ENCODE measurements around the gene RIN1. TPM values are rescaled to one million over a fixed set of nuclear protein-coding genes. Genes with fewer than 3 reads are reported as not detected.

Gene RIN1
- total and polyA plus RNA-seq, 2 experiments from 2014 or later = 1.9 to 9.4 TPM

- H3K27ac ChIP-seq = no peak overlapping the region
- no peaks in the 10 kb centered on the region for H3K9me3 ChIP-seq (ENCODE audit: low read depth)
- no peaks in the 10 kb centered on the region for H3K27me3 ChIP-seq
- no peak overlapping the region for H3K4me3 ChIP-seq
- H3K4me1 ChIP-seq (ENCODE audit: low read depth) = peaks cover 15% of the 10 kb centered on the region
- no peak for TF ChIP-seq CTCF (IDR thresholded peaks at IDR 0.05; ENCODE audit: low read depth, low read length)
- DNase-seq (ENCODE audit: low read depth in 1 of 2, low spot score in 1 of 2) = no peak
- no peaks in the 10 kb centered on the region for H3K36me3 ChIP-seq
Observed at GRCh38 chr11:66333220-66333877, 2.9 kb downstream of the RIN1 start.

- Histone ChIP-seq H3K4me1 (ENCODE audit: low read depth) (peaks cover 15% of the 10 kb centered on the region), H3K4me3 (no peak overlapping the region), H3K36me3 (no peaks in the 10 kb centered on the region), H3K9me3 (ENCODE audit: low read depth) (no peaks in the 10 kb centered on the region), H3K27ac (peak overlapping the region; percentile 71), H3K27me3 (no peaks in the 10 kb centered on the region)
- TF ChIP-seq CTCF (IDR thresholded peaks at IDR 0.05; ENCODE audit: low read depth, low read length) = no peak
- DNase-seq (ENCODE audit: low read depth in 1 of 2, low spot score in 1 of 2) = no peak
Observed at GRCh38 chr11:66332371-66333219, 3.6 kb downstream of the RIN1 start.

GRCh38 chr11:66331542-66332370 lies 4.5 kb downstream of the RIN1 start:
- H3K27me3 ChIP-seq = no peaks in the 10 kb centered on the region
- peaks cover 17% of the 10 kb centered on the region for H3K4me1 ChIP-seq (ENCODE audit: low read depth)
- no peaks in the 10 kb centered on the region for H3K9me3 ChIP-seq (ENCODE audit: low read depth)
- peak overlapping the region; percentile 71 for H3K27ac ChIP-seq
- TF ChIP-seq CTCF (IDR thresholded peaks at IDR 0.05; ENCODE audit: low read depth, low read length) = no peak
- H3K4me3 ChIP-seq = no peak overlapping the region
- DNase-seq (ENCODE audit: low read depth in 1 of 2, low spot score in 1 of 2) = peak in 1 of 2 donors; percentile 69
- H3K36me3 ChIP-seq = no peaks in the 10 kb centered on the region

- no peak overlapping the region for H3K4me3 ChIP-seq
- H3K27me3 ChIP-seq = no peaks in the 10 kb centered on the region
- no peak for DNase-seq (ENCODE audit: low read depth in 1 of 2, low spot score in 1 of 2)
- H3K27ac ChIP-seq = no peak overlapping the region
- H3K36me3 ChIP-seq = no peaks in the 10 kb centered on the region
- TF ChIP-seq CTCF (IDR thresholded peaks at IDR 0.05; ENCODE audit: low read depth, low read length) = no peak
- H3K4me1 ChIP-seq (ENCODE audit: low read depth) = peaks cover 24% of the 10 kb centered on the region
- no peaks in the 10 kb centered on the region for H3K9me3 ChIP-seq (ENCODE audit: low read depth)
Observed at GRCh38 chr11:66330931-66331330, 5.3 kb downstream of the RIN1 start.

- no peaks in the 10 kb centered on the region for H3K27me3 ChIP-seq
- no peak for TF ChIP-seq CTCF (IDR thresholded peaks at IDR 0.05; ENCODE audit: low read depth, low read length)
- H3K4me3 ChIP-seq = no peak overlapping the region
- no peak overlapping the region for H3K27ac ChIP-seq
- peaks cover 20% of the 10 kb centered on the region for H3K4me1 ChIP-seq (ENCODE audit: low read depth)
- H3K9me3 ChIP-seq (ENCODE audit: low read depth) = no peaks in the 10 kb centered on the region
- no peaks in the 10 kb centered on the region for H3K36me3 ChIP-seq
- DNase-seq (ENCODE audit: low read depth in 1 of 2, low spot score in 1 of 2) = no peak
Observed at GRCh38 chr11:66329165-66329673, 7.0 kb downstream of the RIN1 start.
